ENCODE results near the gene FAM89A.
"Not testable (repeated sequence)": the region's sequence is repeated elsewhere in the genome, so short reads cannot be mapped to it uniquely, and the experiment has no call there.

Gene FAM89A

GRCh38 chr1:230984622-230985515, 55.2 kb downstream of the FAM89A start:
- DNase-seq, result not testable (repeated sequence)

GRCh38 chr1:230983811-230984210, 56.2 kb downstream of the FAM89A start:
- no peak for DNase-seq

- no peak for DNase-seq
These were observed 57.4 kb downstream of the FAM89A start for GRCh38 chr1:230982696-230983095.

GRCh38 chr1:230979952-230980351, 60.1 kb downstream of the FAM89A start:
- no peak for DNase-seq

DNA sequence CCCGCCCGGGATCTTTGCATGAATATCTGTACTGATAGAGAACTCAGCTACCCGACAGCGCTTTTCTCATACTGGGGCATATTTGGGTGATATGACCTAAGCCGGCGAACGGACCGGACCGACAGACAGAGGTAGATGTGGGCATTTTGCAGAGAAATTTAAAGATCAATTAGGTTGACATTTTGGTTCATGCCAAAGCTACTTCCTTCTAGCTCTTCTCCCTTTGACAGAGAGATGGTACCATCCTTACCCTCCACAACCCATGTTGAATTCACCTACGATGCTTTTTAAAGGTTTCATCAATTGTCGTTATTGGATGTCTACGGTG, 60.7 kb downstream of the FAM89A start:
- DNase-seq, result no peak

GRCh38 chr1:230978491-230979388, 61.3 kb downstream of the FAM89A start, which contains the start of the genes ARV1 and TTC13:
Gene ARV1, plus strand, starts transcription at chr1:230979094. Its CDS starts 12 bp downstream, at chr1:230979106.
Gene TTC13, minus strand, starts transcription at chr1:230978861. Its CDS starts 31 bp downstream, at chr1:230978830.
- peak; percentile 95 for DNase-seq

GRCh38 chr1:230977761-230978490, 62.1 kb downstream of the FAM89A start:
- no peak for DNase-seq

GRCh38 chr1:230976825-230977747, 63.0 kb downstream of the FAM89A start:
- DNase-seq, result no peak

DNA sequence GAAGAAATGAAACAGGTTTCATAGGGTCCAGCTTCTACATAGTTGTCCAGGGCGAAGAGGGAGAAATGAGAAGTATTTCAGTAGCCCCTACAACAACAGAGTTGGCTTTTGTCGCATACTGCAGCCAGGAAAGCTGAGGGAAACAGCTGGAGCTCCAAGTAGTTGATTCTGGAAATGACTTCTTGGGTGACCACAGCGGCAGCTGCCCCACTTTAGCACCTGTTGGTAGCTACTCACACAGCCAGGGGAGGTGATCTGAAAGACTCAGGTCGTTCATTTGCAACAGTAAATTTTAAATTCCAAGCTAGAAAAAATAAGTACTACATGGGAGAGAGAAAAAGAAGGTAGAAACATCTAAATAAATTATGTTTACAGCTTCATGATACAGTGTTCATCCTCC, 63.7 kb downstream of the FAM89A start:
- no peak for DNase-seq

- no peak for DNase-seq
These were observed 64.4 kb downstream of the FAM89A start for GRCh38 chr1:230975636-230976035.

DNA sequence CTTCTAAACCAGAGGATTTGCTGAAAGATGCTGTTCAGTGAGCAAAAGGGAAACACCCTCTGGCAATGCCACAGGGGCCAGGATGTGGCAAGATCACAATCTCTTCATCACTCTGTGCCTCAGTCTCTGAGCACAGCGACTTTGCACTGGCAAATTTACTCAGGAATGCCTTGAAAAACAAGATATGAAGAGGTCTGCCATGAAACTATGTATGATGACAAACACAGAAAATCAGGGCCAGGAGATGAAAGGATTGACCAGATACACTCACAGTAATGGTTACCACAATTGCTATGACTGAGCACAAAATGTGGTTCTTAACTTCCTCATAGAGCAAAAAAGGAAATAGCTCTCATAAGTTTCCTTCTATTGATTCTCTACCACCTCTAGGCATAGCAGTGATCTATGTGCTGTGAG, 67.2 kb downstream of the FAM89A start:
- DNase-seq, result no peak

- DNase-seq, result no peak
These were observed 68.3 kb downstream of the FAM89A start for GRCh38 chr1:230971771-230972170.

- no peak for DNase-seq
These were observed 69.6 kb downstream of the FAM89A start for GRCh38 chr1:230970432-230970831.
